Progenitor cell of endocrine pancreas (in vitro differentiated cells): ENCODE data around the gene NINJ2. TPM values are rescaled to one million over a fixed set of nuclear protein-coding genes. Genes with fewer than 3 reads are reported as not detected.
A peak's percentile ranks its signal among the peaks of the same experiment; 100 is the strongest.

ENCODE experiments used
- DNase-seq: peaks from one replicate; pipeline ENCODE4 v3.0.0; 2021; ENCODE audit warnings: low spot score; ENCODE audit not compliant: unreplicated experiment
- H3K27ac Mint-ChIP-seq: 2 replicates; pipeline ENCODE4 v1.8.0; 2021; ENCODE audit warnings: mild to moderate bottlenecking, moderate library complexity, mixed read lengths
- H3K27me3 Mint-ChIP-seq: 2 replicates; pipeline ENCODE4 v1.8.0; 2021; ENCODE audit warnings: mixed read lengths
- H3K36me3 Mint-ChIP-seq: 2 replicates; pipeline ENCODE4 v1.8.0; 2022; ENCODE audit warnings: mixed read lengths; ENCODE audit not compliant: insufficient read depth
- H3K4me1 Mint-ChIP-seq: 2 replicates; pipeline ENCODE4 v1.8.0; 2021; ENCODE audit warnings: low read depth, mixed read lengths
- H3K4me3 Mint-ChIP-seq: 2 replicates; pipeline ENCODE4 v1.8.0; 2021; ENCODE audit warnings: low read depth, mild to moderate bottlenecking, moderate library complexity, mixed read lengths
- H3K9me3 Mint-ChIP-seq: 2 replicates; pipeline ENCODE4 v1.8.0; 2021; ENCODE audit warnings: low read depth, mixed read lengths
- CTCF ChIP-seq: fragments of 200-600 bp; sonication (generic); IDR thresholded peaks from one replicate; pipeline ENCODE4 v1.5.0; 2021; ENCODE audit warnings: antibody characterized with exemption, mild to moderate bottlenecking; ENCODE audit not compliant: unreplicated experiment
- total RNA-seq: library from RNA; stranded (reverse); gene quantifications from 2 replicates; pipeline ENCODE4 v1.2.1, GENCODE V29; 2021

The NINJ2 gene
- total RNA-seq, 1 donor from 2014 or later, result 4.0 TPM

GRCh38 chr12:639988-640387 is 23.3 kb downstream of the NINJ2 start:
- H3K4me3 Mint-ChIP-seq, result no peak overlapping the region
- H3K9me3 Mint-ChIP-seq, result no peaks in the 10 kb centered on the region
- H3K36me3 Mint-ChIP-seq, result no peaks in the 10 kb centered on the region
- peaks cover 9% of the 10 kb centered on the region for H3K4me1 Mint-ChIP-seq
- no peak for TF ChIP-seq CTCF
- no peak for DNase-seq
- no peak overlapping the region for H3K27ac Mint-ChIP-seq
- no peaks in the 10 kb centered on the region for H3K27me3 Mint-ChIP-seq

- no peak overlapping the region for H3K27ac Mint-ChIP-seq
- H3K4me3 Mint-ChIP-seq, result no peak overlapping the region
- no peak for TF ChIP-seq CTCF
- H3K27me3 Mint-ChIP-seq, result no peaks in the 10 kb centered on the region
- no peaks in the 10 kb centered on the region for H3K36me3 Mint-ChIP-seq
- H3K4me1 Mint-ChIP-seq, result peaks cover 9% of the 10 kb centered on the region
- no peak for DNase-seq
- H3K9me3 Mint-ChIP-seq, result no peaks in the 10 kb centered on the region
Measured at GRCh38 chr12:639566-639965, 23.7 kb downstream of the NINJ2 start.

GRCh38 chr12:638953-639557 is 24.2 kb downstream of the NINJ2 start:
- H3K36me3 Mint-ChIP-seq, result no peaks in the 10 kb centered on the region
- H3K9me3 Mint-ChIP-seq, result no peaks in the 10 kb centered on the region
- peaks cover 10% of the 10 kb centered on the region for H3K4me1 Mint-ChIP-seq
- no peak for DNase-seq
- no peak overlapping the region for H3K4me3 Mint-ChIP-seq
- no peak for TF ChIP-seq CTCF
- H3K27me3 Mint-ChIP-seq, result no peaks in the 10 kb centered on the region
- no peak overlapping the region for H3K27ac Mint-ChIP-seq

- H3K4me1 Mint-ChIP-seq, result peaks cover 22% of the 10 kb centered on the region
- H3K27ac Mint-ChIP-seq, result peak overlapping the region; percentile 2
- no peaks in the 10 kb centered on the region for H3K36me3 Mint-ChIP-seq
- H3K9me3 Mint-ChIP-seq, result no peaks in the 10 kb centered on the region
- no peaks in the 10 kb centered on the region for H3K27me3 Mint-ChIP-seq
- H3K4me3 Mint-ChIP-seq, result no peak overlapping the region
- no peak for TF ChIP-seq CTCF
- no peak for DNase-seq
Measured at GRCh38 chr12:636632-637031, 26.6 kb downstream of the NINJ2 start.

- Mint-ChIP-seq H3K9me3 (no peaks in the 10 kb centered on the region), H3K27me3 (no peaks in the 10 kb centered on the region), H3K27ac (peak overlapping the region; percentile 94), H3K36me3 (no peaks in the 10 kb centered on the region), H3K4me3 (no peak overlapping the region), H3K4me1 (peaks cover 34% of the 10 kb centered on the region)
- DNase-seq, result no peak
- no peak for TF ChIP-seq CTCF
Measured at GRCh38 chr12:633731-634130, 29.5 kb downstream of the NINJ2 start.
